ENCODE data around the gene TPK1.

DNA sequence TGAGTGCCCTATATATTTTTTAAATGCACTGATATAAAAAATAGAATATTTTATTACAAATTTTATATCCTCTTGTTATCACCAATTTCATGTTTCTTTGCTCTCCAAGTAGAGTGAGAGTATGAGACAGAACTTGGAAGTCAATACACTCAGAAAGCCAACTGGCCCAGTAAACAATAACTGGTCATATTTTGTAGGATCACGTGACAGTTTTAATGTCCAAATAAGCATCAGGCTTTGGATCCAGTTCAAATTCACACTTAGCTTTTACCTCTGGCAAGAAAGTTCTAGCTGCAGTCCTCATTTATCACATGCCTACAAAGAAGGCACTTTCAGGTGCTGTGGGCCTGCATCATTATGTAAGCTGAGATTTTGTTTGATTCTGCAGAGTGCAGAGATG, 21.6 kb upstream of the TPK1 start:
- TF ChIP-seq, protein P1, sequence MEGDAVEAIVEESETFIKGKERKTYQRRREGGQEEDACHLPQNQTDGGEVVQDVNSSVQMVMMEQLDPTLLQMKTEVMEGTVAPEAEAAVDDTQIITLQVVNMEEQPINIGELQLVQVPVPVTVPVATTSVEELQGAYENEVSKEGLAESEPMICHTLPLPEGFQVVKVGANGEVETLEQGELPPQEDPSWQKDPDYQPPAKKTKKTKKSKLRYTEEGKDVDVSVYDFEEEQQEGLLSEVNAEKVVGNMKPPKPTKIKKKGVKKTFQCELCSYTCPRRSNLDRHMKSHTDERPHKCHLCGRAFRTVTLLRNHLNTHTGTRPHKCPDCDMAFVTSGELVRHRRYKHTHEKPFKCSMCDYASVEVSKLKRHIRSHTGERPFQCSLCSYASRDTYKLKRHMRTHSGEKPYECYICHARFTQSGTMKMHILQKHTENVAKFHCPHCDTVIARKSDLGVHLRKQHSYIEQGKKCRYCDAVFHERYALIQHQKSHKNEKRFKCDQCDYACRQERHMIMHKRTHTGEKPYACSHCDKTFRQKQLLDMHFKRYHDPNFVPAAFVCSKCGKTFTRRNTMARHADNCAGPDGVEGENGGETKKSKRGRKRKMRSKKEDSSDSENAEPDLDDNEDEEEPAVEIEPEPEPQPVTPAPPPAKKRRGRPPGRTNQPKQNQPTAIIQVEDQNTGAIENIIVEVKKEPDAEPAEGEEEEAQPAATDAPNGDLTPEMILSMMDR (IDR thresholded peaks at IDR 0.05) = no peak
- no peak for TF ChIP-seq POLR2A (IDR thresholded peaks at IDR 0.05; ENCODE audit: low read length)
- TF ChIP-seq EHF (CRISPR knock-in tag; IDR thresholded peaks at IDR 0.05) = no peak
- TF ChIP-seq, protein P2, sequence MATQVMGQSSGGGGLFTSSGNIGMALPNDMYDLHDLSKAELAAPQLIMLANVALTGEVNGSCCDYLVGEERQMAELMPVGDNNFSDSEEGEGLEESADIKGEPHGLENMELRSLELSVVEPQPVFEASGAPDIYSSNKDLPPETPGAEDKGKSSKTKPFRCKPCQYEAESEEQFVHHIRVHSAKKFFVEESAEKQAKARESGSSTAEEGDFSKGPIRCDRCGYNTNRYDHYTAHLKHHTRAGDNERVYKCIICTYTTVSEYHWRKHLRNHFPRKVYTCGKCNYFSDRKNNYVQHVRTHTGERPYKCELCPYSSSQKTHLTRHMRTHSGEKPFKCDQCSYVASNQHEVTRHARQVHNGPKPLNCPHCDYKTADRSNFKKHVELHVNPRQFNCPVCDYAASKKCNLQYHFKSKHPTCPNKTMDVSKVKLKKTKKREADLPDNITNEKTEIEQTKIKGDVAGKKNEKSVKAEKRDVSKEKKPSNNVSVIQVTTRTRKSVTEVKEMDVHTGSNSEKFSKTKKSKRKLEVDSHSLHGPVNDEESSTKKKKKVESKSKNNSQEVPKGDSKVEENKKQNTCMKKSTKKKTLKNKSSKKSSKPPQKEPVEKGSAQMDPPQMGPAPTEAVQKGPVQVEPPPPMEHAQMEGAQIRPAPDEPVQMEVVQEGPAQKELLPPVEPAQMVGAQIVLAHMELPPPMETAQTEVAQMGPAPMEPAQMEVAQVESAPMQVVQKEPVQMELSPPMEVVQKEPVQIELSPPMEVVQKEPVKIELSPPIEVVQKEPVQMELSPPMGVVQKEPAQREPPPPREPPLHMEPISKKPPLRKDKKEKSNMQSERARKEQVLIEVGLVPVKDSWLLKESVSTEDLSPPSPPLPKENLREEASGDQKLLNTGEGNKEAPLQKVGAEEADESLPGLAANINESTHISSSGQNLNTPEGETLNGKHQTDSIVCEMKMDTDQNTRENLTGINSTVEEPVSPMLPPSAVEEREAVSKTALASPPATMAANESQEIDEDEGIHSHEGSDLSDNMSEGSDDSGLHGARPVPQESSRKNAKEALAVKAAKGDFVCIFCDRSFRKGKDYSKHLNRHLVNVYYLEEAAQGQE (IDR thresholded peaks at IDR 0.05) = no peak
- TF ChIP-seq CBX8 (IDR thresholded peaks at IDR 0.05) = no peak
- TF ChIP-seq JUN (IDR thresholded peaks at IDR 0.05) = no peak
- TF ChIP-seq, protein P3, sequence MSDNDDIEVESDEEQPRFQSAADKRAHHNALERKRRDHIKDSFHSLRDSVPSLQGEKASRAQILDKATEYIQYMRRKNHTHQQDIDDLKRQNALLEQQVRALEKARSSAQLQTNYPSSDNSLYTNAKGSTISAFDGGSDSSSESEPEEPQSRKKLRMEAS (IDR thresholded peaks at IDR 0.05) = no peak
- TF ChIP-seq RFX5 (IDR thresholded peaks at IDR 0.05) = no peak
- no peak for TF ChIP-seq MYC (IDR thresholded peaks at IDR 0.05; ENCODE audit: borderline replicate concordance, low read length)
